Measurements from ENCODE around the gene GPX4. TPM values are rescaled to one million over a fixed set of nuclear protein-coding genes. Genes with fewer than 3 reads are reported as not detected.

GPX4 gene
- total and polyA plus RNA-seq, 2 of the 13 experiments (the other 11 are each of a cell fraction or from before 2014, with no cell fraction given) = 535 to 613 TPM

DNA sequence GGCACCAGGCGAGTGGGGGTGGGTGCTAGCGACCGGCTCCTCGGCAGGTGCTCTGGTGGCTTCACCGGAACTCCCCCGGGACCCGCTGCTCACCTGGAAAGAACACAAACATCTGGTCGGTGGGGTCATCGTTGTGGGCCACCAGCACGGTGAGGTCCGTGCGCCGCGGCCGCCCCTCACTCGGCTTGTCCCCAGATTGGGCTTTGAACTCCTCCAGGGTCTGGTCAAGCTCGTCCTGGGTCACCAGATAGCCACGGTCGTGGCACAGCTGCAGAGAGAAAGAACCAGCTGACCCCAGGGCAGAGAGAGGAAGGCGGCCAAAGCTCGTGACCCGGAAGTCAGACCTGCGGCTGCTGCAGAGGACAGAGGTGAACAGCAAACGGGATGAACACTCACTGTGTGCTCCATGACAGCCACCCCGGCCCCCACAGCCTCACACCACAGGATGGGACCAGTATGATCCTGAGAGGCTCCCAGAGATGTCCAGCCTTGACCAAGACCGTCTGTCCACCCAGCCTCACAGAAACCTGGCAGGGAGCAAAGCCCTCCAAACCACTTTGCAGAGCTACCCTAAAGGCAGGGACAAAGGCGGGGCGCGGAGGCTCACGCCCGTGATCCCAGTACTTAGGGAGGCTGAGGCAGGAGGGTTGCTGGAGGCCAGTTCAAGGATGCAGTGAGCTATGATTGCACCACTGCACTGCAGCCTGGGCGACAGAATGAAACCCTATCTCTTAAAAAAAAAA, 9.8 kb upstream of the GPX4 start (continued):
- TF ChIP-seq CENPT (CRISPR knock-in tag; IDR thresholded peaks at IDR 0.05; ENCODE audit: low read depth) (no peak), ZFP37 (CRISPR knock-in tag; IDR thresholded peaks at IDR 0.05; ENCODE audit: borderline replicate concordance) (0 out of 2 replicates have a peak, but pooled peaks have one; percentile 64), GATAD1 (CRISPR knock-in tag; IDR thresholded peaks at IDR 0.05) (no peak)
- TF ChIP-seq, protein P1, sequence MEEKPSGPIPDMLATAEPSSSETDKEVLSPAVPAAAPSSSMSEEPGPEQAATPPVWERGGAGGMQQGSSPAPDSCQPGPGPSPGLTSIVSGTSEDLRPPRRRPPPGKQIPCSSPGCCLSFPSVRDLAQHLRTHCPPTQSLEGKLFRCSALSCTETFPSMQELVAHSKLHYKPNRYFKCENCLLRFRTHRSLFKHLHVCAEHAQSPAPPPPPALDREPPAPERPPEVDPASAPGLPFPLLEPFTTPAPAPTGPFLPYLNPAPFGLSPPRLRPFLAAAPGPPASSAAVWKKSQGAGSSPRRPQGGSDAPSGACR (CRISPR knock-in tag; IDR thresholded peaks at IDR 0.05) = no peak
- TF ChIP-seq, protein P2, sequence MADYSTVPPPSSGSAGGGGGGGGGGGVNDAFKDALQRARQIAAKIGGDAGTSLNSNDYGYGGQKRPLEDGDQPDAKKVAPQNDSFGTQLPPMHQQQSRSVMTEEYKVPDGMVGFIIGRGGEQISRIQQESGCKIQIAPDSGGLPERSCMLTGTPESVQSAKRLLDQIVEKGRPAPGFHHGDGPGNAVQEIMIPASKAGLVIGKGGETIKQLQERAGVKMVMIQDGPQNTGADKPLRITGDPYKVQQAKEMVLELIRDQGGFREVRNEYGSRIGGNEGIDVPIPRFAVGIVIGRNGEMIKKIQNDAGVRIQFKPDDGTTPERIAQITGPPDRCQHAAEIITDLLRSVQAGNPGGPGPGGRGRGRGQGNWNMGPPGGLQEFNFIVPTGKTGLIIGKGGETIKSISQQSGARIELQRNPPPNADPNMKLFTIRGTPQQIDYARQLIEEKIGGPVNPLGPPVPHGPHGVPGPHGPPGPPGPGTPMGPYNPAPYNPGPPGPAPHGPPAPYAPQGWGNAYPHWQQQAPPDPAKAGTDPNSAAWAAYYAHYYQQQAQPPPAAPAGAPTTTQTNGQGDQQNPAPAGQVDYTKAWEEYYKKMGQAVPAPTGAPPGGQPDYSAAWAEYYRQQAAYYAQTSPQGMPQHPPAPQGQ (CRISPR knock-in tag; IDR thresholded peaks at IDR 0.05; ENCODE audit: borderline replicate concordance) = no peak
- TF ChIP-seq, protein P3, sequence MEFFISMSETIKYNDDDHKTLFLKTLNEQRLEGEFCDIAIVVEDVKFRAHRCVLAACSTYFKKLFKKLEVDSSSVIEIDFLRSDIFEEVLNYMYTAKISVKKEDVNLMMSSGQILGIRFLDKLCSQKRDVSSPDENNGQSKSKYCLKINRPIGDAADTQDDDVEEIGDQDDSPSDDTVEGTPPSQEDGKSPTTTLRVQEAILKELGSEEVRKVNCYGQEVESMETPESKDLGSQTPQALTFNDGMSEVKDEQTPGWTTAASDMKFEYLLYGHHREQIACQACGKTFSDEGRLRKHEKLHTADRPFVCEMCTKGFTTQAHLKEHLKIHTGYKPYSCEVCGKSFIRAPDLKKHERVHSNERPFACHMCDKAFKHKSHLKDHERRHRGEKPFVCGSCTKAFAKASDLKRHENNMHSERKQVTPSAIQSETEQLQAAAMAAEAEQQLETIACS (CRISPR knock-in tag; IDR thresholded peaks at IDR 0.05) = no peak
- TF ChIP-seq, protein P4, sequence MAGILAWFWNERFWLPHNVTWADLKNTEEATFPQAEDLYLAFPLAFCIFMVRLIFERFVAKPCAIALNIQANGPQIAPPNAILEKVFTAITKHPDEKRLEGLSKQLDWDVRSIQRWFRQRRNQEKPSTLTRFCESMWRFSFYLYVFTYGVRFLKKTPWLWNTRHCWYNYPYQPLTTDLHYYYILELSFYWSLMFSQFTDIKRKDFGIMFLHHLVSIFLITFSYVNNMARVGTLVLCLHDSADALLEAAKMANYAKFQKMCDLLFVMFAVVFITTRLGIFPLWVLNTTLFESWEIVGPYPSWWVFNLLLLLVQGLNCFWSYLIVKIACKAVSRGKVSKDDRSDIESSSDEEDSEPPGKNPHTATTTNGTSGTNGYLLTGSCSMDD (CRISPR knock-in tag; IDR thresholded peaks at IDR 0.05) = no peak
- TF ChIP-seq, protein P5, sequence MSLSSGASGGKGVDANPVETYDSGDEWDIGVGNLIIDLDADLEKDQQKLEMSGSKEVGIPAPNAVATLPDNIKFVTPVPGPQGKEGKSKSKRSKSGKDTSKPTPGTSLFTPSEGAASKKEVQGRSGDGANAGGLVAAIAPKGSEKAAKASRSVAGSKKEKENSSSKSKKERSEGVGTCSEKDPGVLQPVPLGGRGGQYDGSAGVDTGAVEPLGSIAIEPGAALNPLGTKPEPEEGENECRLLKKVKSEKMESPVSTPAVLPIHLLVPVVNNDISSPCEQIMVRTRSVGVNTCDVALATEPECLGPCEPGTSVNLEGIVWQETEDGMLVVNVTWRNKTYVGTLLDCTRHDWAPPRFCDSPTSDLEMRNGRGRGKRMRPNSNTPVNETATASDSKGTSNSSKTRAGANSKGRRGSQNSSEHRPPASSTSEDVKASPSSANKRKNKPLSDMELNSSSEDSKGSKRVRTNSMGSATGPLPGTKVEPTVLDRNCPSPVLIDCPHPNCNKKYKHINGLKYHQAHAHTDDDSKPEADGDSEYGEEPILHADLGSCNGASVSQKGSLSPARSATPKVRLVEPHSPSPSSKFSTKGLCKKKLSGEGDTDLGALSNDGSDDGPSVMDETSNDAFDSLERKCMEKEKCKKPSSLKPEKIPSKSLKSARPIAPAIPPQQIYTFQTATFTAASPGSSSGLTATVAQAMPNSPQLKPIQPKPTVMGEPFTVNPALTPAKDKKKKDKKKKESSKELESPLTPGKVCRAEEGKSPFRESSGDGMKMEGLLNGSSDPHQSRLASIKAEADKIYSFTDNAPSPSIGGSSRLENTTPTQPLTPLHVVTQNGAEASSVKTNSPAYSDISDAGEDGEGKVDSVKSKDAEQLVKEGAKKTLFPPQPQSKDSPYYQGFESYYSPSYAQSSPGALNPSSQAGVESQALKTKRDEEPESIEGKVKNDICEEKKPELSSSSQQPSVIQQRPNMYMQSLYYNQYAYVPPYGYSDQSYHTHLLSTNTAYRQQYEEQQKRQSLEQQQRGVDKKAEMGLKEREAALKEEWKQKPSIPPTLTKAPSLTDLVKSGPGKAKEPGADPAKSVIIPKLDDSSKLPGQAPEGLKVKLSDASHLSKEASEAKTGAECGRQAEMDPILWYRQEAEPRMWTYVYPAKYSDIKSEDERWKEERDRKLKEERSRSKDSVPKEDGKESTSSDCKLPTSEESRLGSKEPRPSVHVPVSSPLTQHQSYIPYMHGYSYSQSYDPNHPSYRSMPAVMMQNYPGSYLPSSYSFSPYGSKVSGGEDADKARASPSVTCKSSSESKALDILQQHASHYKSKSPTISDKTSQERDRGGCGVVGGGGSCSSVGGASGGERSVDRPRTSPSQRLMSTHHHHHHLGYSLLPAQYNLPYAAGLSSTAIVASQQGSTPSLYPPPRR (CRISPR knock-in tag; IDR thresholded peaks at IDR 0.05; ENCODE audit: borderline replicate concordance) = no peak
